Erythroblast (primary cell): ENCODE data around the gene PLEKHO2.

Source experiments
- GATA1 ChIP-seq: IDR thresholded peaks from 2 replicates; pipeline ENCODE4 v1.6.1; 2011; ENCODE audit warnings: low read depth, mild to moderate bottlenecking, control low read depth, low read length, moderate library complexity
- POLR2A ChIP-seq: IDR thresholded peaks from 2 replicates; pipeline ENCODE4 v1.6.1; 2011; ENCODE audit warnings: mild to moderate bottlenecking, low read length

- TF ChIP-seq POLR2A (no peak), GATA1 (no peak)
These were observed 12.7 kb upstream of the PLEKHO2 start for GRCh38 chr15:64828985-64829384.
